Stimulated activated CD8-positive, alpha-beta memory T cell treated with anti-CD3 and anti-CD28 coated beads, Interleukin-15, amount 100 ng/mL, for 24 hours (primary cell): ENCODE data around the gene STAM2.
"Not testable (repeated sequence)": the region's sequence is repeated elsewhere in the genome, so short reads cannot be mapped to it uniquely, and the experiment has no call there.

Source experiments
- DNase-seq: peaks from one replicate; pipeline ENCODE4 v3.0.0-alpha.2; 2020; ENCODE audit warnings: low read depth

STAM2 gene

DNA sequence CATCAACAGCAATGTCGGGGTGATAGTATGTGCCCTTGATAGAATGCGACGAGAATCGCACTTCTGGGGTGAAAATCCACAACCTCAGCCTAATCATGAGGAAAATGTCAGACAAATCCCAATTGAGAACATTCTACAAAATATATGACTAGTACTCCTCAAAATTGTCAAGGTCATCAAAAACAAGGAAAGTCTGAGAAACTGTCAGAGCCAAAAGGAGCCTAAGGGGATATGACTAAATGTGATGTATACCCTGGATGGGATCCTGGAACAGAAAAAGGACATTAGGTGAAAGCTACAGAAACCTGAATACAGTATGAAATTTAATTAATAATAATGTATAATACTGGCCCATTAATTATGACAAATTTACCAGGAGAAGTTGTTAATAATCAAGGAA lies 69.1 kb downstream of the STAM2 start:
- DNase-seq: no peak

DNA sequence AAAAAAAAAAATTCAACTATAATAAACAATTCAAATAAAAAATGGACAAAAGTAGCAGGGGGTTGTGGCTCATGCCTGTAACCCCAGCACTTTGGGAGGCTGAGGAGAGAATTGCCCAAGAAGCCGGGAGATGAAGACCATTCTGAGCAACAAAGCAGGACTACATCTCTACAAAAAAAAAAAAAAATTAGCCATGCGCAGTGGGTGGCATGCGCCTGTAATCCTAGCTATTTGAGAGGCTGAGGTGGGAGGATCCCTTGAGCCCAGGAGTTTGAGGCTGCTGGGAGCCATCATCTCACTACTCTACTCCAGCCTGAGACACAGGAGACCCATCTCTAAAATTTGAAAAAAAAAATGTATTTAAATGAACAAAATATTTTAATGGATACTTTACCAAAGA lies 72.3 kb downstream of the STAM2 start:
- DNase-seq: no peak

DNA sequence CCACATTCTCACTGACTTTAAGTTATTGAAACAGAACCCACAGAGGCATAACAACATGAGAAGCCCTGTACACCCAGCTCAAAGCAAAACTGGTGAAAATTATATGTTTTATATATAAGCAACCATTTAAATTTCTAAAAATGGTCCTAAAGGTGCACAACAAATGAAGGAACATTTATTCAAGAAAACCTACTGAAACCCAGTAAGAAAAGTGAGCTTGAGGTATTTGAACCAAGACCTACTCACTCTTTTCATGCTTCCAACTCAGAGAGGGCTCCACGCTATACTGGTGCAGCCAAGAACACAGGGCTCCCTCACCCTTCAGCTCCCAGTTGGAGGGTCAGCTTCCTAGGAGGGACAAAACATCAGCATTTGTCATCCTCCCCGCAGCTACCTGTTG lies 74.6 kb downstream of the STAM2 start:
- DNase-seq: no peak

DNA sequence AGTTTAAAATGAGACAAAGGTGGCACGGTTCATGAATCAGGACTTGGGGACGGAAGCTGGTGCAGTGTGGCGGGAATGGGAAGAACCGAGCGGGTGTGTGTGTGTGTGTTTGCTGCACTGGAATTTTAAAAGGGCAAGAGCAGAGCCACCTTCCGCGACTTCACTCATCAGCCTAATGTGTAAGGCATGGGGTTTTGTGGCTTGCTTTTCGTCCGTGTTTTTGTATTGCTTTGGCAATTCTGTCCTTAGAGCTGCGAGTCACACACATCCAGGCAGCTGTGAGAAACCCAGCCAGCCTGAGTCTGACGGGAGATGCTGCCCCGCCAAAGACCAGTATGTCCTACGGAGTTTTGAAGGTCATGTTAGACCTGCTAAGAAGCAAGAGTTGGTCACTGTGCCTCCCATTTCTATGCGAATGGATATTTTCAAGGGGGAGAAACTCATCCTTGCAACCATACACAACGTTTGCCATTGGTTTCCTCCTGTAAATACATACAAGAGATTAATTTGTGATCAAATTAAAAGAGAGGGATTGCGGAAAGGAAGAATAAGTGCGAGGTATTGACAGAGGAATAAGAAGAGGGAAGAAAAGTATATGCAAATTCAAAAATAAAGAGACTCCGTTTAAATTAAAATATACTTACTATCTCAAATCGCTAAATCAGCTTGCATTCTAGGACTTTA lies 76.1 kb downstream of the STAM2 start:
- DNase-seq: no peak

DNA sequence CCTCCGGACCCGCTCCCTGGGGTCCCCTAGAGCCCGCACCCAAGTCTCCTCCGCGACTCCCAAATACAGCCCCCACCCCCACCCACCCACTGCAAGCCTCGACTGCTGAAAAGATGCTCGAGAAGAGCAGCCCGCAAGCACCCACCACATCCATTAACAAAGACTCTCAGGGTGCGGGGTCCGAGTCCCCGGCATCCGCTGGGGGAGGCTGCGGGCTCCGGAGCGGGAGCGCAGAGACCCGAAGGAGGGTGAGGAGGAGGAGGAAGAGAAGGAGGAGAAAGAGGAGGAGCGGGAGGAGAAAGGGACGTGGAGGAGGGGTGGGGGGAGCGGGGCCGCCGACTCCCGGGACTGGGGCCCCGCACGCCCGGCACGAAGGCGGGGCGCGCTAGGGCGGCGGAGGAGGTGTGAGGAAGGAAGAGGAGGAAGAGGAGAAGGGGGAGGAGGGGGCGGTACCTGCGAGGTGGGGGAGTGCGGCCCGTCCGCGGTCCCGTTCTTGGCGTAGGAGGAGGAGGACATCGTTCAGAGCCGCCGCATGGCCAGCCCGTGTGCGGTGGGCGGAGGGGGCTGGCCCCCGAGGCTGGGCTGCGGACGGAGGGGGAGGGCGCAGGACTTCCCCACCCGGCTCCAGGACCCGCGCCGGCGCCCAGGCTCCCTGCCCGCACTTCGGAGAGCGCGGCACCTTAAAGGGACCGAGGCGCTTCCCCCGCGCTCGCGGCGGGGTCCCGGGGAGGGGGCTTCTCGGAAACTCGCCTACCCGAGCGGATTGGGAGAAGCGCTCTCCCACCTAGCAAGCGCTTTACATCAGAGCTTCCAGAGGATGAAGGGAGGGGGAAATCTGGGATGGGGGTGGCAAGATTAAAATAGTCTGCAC lies 76.8 kb downstream of the STAM2 start, which contains the start of gene CACNB4:
TSS of gene CACNB4 (minus strand) at position 549 of the 871 bp plus-strand sequence.
- DNase-seq: no peak

DNA sequence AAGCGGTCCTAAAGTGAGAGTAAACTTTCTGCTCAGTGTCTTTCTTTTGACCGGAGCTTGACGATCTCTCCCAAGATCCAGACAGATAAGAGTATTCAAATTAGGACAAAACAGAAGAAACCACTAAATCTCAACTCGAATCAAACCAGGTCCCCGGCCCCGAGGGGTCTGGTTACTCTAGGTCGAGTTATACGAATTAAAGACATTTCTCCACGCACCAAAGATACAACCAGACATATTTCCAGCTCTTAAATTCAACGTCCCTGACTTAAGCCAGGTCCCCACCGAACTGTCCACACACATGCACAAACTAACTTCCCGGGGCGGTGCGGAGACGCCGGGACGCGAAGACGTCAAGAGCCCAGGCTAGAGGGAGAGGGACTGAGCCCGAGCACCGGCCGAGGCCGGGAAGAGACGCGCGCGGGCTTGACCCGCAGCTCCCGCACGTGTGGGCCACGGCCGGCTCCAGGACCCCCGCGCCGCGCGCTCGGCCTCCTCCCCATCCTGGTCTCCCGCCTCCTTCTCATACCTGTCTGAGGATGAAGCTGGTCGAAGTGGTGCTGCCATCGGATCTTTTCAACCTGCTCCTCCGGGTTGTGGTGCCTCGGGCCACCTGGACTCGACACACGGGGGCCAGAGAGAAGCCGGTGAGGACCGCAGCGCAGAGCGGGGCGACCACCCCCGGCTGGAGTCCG lies 77.6 kb downstream of the STAM2 start:
- no peak for DNase-seq

DNA sequence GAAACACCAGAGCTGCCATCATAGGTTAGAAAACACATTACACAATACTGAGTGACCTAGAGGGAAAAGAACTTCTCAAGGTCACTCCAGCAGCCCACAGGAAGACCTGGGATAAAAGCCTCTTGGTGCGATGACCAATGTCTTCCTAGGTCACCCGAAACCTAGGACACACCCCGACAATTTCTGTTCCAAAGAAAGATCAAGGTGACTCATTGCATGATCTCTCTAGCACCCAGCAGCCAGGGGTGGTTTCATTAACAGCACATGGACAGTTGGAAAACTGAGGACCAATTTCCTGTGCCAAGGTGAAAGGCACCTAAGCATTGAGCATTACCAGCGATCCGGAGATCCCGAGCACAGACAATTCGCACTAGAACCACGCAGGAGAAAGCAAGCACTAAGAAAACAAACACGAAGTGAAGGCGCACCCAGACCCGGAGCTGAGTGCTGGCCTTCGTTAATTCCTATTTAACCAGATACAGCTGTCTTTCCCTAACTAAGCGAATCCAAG lies 78.2 kb downstream of the STAM2 start:
- DNase-seq: no peak

DNA sequence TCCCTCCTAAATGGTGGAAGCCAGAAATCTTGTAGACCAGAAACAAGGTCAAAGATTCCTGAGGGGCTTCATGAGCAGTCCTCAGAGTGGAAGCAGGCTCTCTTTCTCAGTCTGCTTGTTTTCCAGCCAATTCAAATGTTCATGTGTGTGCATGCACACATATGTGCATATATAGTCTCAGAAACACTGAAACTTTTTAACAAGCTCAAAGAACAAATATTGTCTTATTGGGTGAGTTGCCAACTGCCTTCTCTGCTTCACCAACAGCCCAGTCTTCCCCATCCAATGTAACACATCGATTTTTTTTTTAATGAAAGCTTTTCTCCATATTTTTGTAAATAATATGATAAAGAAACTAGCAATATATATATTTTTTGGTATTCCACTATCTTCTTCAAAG lies 80.4 kb downstream of the STAM2 start:
- DNase-seq: no peak

DNA sequence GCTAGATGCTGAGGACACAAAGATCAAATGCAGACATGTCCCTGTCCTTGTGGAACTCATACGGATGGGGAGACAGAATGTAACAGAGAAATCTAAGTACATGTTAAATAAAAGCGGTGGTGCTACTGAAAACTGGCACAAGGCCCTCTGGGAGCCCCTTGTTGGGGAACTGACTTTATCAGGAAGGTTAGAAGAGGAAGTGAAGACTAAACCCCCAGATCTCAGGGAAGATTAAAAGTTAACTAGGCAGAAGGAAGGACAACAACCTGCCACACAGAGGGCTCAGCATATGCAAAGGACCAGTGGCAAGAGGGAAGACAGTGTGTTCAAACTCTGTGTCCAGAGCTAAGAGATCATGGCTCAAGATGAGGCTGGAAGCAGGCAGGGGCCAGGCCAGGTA lies 81.5 kb downstream of the STAM2 start:
- DNase-seq: no peak

DNA sequence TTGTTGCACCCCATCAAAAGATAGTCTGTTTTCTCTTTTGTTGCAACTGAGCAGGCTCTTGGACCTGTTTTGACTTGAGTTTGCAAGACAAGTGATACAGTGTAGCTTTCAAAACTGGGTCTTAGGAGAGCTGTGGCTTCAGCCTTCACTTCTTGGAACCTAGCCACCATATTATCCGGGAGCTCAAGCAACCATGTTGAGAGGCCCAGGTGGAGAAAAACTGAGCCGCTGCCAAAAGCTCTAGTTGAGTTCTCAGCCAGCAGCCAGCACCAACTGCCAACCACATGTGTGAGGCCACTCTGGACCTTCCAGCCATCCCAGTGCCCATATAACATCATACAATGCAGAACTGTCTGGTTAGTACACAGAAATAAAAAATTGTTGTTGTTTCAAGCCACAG lies 82.1 kb downstream of the STAM2 start:
- DNase-seq: no peak

DNA sequence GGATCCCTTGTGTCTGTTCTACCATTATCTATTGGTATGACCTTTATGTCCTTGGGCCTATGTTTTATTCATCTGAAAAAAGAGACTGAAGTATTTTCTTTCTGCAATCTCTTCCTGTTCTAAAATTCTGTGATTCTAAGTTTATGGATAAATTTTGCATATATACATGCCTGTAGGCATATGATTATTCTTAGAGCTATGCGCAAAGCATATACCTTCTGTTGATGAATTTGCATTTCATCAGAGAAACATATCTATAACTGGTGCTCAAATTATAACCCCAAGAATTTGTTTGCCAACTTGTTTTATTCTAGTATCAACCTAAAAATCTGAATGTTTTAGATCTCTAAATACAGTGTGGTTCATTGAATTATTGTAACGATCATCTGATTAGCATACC lies 83.5 kb downstream of the STAM2 start:
- DNase-seq: no peak

DNA sequence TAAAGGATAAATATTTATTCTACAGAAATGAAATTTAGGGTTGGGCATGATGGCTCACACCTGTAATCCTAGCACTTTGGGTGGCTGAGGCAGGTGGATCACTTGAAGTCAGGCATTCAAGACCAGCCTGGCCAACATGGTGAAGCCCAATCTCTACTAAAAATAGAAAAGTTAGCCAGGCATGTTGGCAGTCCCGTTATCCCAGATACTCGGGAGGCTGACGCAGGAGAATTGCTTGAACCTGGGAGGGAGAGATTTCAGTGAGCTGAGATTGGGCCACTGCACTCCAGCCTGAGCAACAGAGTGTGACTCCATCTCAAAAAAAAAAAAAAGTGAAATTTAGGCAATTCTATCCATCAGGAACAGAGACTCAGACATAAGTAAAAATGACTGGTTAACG lies 84.8 kb downstream of the STAM2 start:
- DNase-seq: not testable (repeated sequence)

DNA sequence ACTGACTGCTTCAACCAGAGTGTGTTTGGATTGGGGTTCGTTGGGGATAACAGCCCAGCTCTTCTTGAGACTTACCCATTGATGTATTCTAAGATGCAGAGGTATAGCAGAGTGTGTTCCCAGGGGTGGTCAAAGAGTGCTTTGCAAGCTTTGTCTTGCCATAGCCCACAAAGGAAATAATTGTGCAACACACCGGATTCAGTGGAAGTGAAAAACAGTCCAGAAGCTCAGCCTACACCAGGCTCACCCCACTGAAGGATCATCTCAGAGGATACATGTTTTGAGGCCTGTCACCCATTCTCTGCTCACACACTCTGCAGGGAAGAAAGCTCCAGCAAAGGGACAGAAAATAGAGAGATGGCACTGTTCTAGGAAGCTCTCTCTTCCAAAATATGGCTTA lies 86.3 kb downstream of the STAM2 start:
- DNase-seq: no peak

DNA sequence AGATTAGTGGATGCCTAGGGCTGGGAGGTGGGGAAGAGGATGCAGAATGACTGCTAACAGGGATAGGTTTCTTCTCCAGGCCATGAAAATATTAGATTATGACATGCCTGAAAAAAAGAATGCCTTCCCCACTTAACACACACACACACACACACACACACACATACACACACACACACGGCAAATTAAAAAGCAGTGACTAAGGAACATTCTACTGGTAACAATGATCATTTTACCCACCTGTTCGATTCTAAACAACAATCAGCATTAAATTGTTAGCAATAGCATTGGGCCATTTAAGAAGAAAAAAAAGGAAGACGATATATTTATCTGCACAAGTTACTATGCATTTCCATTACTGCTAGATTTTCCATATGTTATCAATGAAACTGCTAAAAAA lies 87.6 kb downstream of the STAM2 start:
- DNase-seq: no peak

DNA sequence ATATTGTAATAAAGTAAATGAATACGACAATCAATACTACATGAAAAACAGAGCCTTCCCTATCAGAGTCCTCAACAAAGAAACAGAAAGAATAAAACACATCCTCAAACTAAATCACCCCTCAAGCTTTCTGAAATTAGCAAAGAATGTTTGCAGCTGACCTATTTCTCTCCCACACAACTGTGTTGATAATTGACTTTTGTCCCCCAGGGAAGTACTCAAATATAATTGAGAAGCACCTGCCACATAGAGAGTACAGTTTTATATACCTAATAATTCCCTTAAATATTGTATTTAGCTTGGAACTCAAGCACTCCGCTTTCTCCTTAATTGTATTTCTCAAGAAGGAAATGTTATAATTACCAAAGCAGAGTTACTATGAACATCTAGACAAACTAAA lies 89.3 kb downstream of the STAM2 start:
- no peak for DNase-seq

DNA sequence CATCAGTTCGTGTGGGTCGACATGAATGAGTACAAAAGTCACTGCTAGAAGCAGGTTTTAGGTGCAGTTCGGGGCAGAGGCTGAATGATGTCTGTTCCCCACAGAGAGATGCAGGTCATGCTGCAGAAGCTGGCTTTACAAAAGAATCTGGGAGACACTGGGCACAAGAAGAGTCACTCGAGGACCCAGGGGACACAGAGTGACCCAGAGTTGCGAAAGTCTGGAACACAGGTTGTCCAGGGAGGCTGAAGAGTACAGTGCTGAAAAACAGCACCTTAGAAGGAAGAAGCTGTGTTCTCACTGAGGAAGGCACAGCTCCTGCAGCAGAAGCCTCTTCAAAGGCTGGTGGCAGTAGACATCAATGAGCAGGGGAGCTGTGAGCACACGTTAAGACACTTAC lies 91.5 kb downstream of the STAM2 start:
- DNase-seq: no peak

DNA sequence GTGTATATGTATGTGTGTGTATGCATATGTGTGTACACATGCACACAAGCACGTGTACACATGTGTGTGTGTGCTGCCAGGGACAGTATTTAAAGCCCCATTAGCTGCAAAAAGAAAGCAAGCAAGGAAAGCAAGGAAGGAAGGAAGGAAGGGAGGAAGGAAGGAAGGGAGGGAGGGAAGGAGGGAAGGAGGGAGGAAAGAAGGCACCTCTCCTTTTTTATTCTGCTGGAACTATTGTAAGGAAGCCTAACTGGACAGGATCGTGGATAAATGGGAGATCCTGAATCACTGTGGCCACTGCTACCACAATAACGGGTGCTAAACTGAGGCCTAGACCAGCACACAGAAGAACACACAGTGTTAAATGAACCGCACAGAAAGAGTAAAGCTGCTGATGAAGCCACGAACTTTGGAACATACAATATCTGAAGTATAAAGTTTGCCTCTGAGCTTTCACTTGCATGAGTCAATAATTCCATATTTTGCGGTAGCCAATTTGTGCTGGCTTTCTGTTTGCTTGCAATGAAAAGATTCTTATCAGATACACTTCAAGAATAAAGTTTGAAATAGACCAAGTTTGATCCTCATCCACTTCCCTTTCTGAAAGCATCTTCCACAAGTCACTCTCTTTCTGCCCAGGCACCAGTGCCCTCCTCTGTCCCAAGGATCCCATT lies 92.2 kb downstream of the STAM2 start:
- DNase-seq: no peak

DNA sequence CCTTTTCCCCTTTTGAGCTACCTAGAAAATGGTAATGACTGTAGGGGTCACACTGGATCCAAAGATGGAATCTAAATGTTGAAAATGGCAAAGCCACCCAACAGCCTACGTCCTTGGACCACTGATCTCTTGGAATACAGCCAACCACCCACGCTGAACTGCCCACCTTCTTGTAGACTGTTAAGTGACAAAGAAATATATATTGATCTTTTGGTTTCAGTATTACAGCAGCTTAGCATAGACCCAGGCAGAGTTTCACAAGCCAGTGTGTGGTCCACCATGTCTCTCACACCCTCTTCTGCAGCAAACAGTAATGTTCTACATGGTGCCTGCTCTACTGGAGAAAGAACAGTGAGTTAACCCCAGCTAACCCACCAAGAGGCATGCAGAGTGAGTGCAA lies 96.9 kb downstream of the STAM2 start:
- no peak for DNase-seq

DNA sequence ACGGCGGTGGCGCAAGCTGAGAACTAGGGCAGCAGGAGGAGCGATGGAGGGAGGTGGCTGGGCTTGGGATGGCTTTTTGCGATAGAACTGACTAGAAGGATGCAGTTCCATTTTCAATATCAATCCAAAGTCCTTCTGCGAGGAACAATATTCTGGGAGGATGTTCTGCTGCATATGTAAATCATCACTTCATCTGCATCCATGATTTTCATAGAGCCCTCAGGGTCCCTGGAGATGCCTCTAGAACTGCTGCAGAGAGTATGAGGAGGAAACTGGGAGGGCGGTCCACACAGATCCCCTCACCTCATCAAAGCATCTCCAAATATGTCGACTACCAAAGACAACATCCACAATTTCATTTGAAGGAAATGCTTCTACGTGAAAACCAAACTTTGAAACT lies 97.5 kb downstream of the STAM2 start:
- no peak for DNase-seq

DNA sequence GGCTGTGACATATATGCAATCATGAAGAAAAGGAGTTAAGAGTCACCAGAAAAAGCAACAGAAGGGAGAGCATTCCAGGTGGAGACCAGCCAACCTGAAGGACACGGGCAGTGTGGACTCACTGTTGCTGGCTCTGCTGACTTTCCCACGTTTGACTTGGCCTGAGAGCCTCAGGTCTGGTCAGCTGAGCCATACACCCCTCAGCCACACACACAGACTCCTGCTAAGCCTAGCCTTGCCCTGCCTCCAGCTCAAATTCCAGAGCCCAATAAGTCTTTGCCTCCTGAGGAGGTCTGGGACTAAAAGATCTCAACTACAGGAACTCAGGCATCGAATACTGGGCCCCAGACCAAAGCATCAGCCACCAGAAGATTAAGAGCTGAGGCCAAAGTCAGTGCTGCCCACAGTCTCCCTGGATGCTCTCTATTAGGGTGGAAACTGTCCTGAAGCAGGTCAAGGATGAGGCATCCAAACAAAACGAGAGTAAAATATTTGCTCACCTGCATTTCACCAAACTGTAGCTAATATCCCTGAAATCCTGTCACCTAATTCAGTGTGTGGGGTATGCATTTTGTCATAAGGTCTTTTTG lies 100.0 kb downstream of the STAM2 start:
- DNase-seq: no peak

DNA sequence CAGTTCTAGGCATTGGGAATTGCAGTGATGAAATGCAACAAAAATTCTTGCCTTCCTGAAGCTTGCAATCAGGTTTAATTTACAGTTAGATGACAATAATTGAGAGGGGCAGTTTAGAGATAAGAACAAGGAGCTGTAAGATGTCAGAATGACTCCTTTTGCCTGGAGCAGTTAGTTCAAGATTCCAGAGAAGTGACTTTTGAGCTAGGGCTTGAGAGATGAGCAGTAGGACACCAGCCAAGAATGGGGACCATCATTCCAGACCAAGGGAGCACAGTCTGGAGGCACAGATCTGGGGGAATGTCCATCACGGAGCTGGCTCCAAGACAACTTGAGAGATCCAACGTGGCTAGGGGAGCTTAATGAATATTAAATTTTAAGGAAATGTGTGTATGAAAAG lies 103.6 kb downstream of the STAM2 start:
- no peak for DNase-seq

DNA sequence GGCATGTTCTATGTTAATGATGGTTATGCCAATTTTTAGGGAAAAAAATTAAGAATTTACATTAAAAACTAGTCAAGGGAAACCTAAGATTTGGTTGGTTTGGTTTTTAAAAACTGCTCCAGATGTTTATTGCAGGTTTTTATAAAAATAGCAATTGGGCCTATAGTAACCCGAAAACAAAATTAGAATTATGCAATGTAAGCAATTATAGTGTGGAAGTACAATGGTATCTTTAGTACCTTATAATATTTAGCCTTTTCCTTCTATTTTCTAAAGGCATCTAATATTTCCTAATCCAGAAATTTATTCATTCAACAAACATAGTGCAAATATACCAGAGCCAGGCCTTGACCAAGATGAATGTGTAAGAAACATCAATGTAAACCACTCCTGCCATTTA lies 104.0 kb downstream of the STAM2 start:
- no peak for DNase-seq
